ENCODE results near the gene SYTL3.

- TF ChIP-seq ARNT (IDR thresholded peaks at IDR 0.05), result no peak
- TF ChIP-seq CTCF (IDR thresholded peaks at IDR 0.05 in 2 of 3, conservative IDR thresholded peaks at IDR 0.05 in 1 of 3; ENCODE audit: insufficient read depth in 2 of 3, low read depth in 1 of 3, low read length in 3 of 3), result no peak
- no peak for TF ChIP-seq TCF7 (IDR thresholded peaks at IDR 0.05; ENCODE audit: borderline replicate concordance)
- no peak for TF ChIP-seq ZBTB33 (CRISPR knock-in tag; IDR thresholded peaks at IDR 0.05)
- no peak for TF ChIP-seq EZH2 (IDR thresholded peaks at IDR 0.05; ENCODE audit: borderline replicate concordance, low read depth, low read length)
- TF ChIP-seq EGR1 (conservative IDR thresholded peaks at IDR 0.05), result no peak
- TF ChIP-seq ERF (CRISPR knock-in tag; IDR thresholded peaks at IDR 0.05), result no peak
Observed at GRCh38 chr6:158730541-158730907, 80.7 kb downstream of the SYTL3 start.

All from K562 (cell line).